K562 (cell line): Measurements from ENCODE around the gene KLC3. TPM values are rescaled to one million over a fixed set of nuclear protein-coding genes. Genes with fewer than 3 reads are reported as not detected.
A peak's percentile ranks its signal among the peaks of the same experiment; 100 is the strongest.

Source experiments
- ATAC-seq: fragments of 200-7000 bp; cut with Tn5 transposase; 3 replicates; pipeline ENCODE4 v1.9.1; 2020; ENCODE audit warnings: moderate library complexity
- BruUV-seq: library from RNA; stranded (reverse); fragments of 400-500 nt; replicated peaks from 2 replicates; lab custom pipeline; 2021; lab: Mats Ljungman, UMichigan
- CTCF ChIA-PET: fragments of 300-600 bp; formaldehyde crosslinking; extraction: SDS; loops from one replicate; lab custom pipeline; 2021; ENCODE audit warnings: low intra/inter-chr PET ratio; lab: Yijun Ruan, JAX
- POLR2A ChIA-PET: fragments of 300-600, 350-650 bp; sonication (Branson Sonifier 250); formaldehyde crosslinking; extraction: SDS; loops from one replicate; lab custom pipeline; 2021; ENCODE audit warnings: antibody characterized with exemption, inconsistent platforms; lab: Yijun Ruan, JAX
- DNase-seq, 4 experiments: peaks; one replicate each; pipeline versions ENCODE4 v3.0.0 to v3.0.0-alpha.2; 2011 to 2018; ENCODE audit warnings: low spot score in 3 of 4, mixed read lengths in 3 of 4; ENCODE audit errors: extremely low read depth in 1 of 4
- FAIRE-seq: peaks from 2 replicates; lab custom pipeline; 2011; peaks lifted over from hg19 to GRCh38; lab: Jason Lieb, UNC
- H2AFZ ChIP-seq: 2 replicates; pipeline ENCODE4 v1.6.0; 2011; ENCODE audit warnings: low read depth, low read length, control low read depth, inconsistent platforms
- H3K27ac ChIP-seq: fragments of 200-600 bp; 3 replicates; pipeline ENCODE4 v1.8.0; 2011; ENCODE audit warnings: low read depth, mild to moderate bottlenecking, control low read depth, inconsistent platforms, low read length, moderate library complexity, mixed read lengths; ENCODE audit errors: extremely low read depth
- H3K27me3 ChIP-seq, 2 experiments: fragments of 300-600 bp in 1 of 2; 2 replicates in 1 of 2; 3 replicates in 1 of 2; pipeline versions ENCODE4 v1.6.0 to v1.8.0; 2011; ENCODE audit warnings: inconsistent platforms in 2 of 2, low read length in 2 of 2, mild to moderate bottlenecking in 1 of 2, mixed read lengths in 1 of 2, moderate library complexity in 1 of 2; ENCODE audit not compliant: control insufficient read depth in 2 of 2, insufficient read depth in 2 of 2
- H3K36me3 ChIP-seq: fragments of 300-600 bp; 3 replicates; pipeline ENCODE4 v1.8.0; 2011; ENCODE audit warnings: mild to moderate bottlenecking, low read length, inconsistent platforms; ENCODE audit not compliant: control insufficient read depth, insufficient read depth
- H3K4me1 ChIP-seq, 2 experiments: fragments of 200-600 bp in 1 of 2; replicated peaks in 1 of 2; 2 replicates in 1 of 2; 3 replicates in 1 of 2; pipeline versions ENCODE4 v1.5.1 to v1.8.0; 2011; ENCODE audit warnings: inconsistent platforms in 2 of 2, low read length in 2 of 2, mild to moderate bottlenecking in 1 of 2, mixed read lengths in 1 of 2, moderate library complexity in 1 of 2; ENCODE audit not compliant: control insufficient read depth in 2 of 2, insufficient read depth in 2 of 2
- H3K4me2 ChIP-seq: 2 replicates; pipeline ENCODE4 v1.6.1; 2011; ENCODE audit warnings: low read length, control low read depth, inconsistent platforms, mixed read lengths; ENCODE audit not compliant: insufficient read depth
- H3K4me3 ChIP-seq: fragments of 200-600 bp; sonication (generic), shearing (Covaris generic); 2 replicates; pipeline ENCODE4 v1.5.1; 2016; ENCODE audit warnings: control low read depth, inconsistent platforms
- H3K79me2 ChIP-seq: fragments of 200-600 bp; 3 replicates; pipeline ENCODE4 v1.8.0; 2011; ENCODE audit warnings: low read length, inconsistent platforms; ENCODE audit not compliant: control insufficient read depth, insufficient read depth
- H3K9ac ChIP-seq, 2 experiments: 2 replicates each; pipeline versions ENCODE4 v1.6.0 to v1.6.1; 2011; ENCODE audit warnings: low read depth in 2 of 2, low read length in 2 of 2, control low read depth in 1 of 2, inconsistent platforms in 1 of 2, mild to moderate bottlenecking in 1 of 2, mixed read lengths in 1 of 2; ENCODE audit not compliant: insufficient read depth in 1 of 2
- H3K9me1 ChIP-seq: one replicate; pipeline ENCODE4 v1.6.0; 2011; ENCODE audit warnings: inconsistent platforms, mild to moderate bottlenecking, low read length, moderate library complexity; ENCODE audit not compliant: control insufficient read depth, insufficient read depth
- H3K9me3 ChIP-seq: replicated peaks from 2 replicates; pipeline ENCODE4 v1.5.1; 2011; ENCODE audit warnings: low read depth, low read length, inconsistent platforms; ENCODE audit not compliant: control insufficient read depth, insufficient read depth
- H4K20me1 ChIP-seq: replicated peaks from 2 replicates; pipeline ENCODE4 v1.6.1; 2011; ENCODE audit warnings: low read length, inconsistent platforms, mixed read lengths; ENCODE audit not compliant: control insufficient read depth, insufficient read depth
- ADNP ChIP-seq: fragments of 200-800 bp; sonication (Bioruptor generic); IDR thresholded peaks from 2 replicates; pipeline ENCODE4 v1.6.1; 2016; ENCODE audit warnings: missing genetic modification characterization, missing compliant biosample characterization
- BCOR ChIP-seq: fragments of 450-650 bp; IDR thresholded peaks from 2 replicates; pipeline ENCODE4 v1.6.1; 2016
- BRF1 ChIP-seq: IDR thresholded peaks from 3 replicates; pipeline ENCODE4 v1.6.1; 2011; ENCODE audit warnings: borderline replicate concordance, mild to moderate bottlenecking; ENCODE audit not compliant: insufficient read length; ENCODE audit errors: extremely low read depth
- CBX1 ChIP-seq: sonication (generic); IDR thresholded peaks from 2 replicates; pipeline ENCODE4 v1.6.1; 2016; ENCODE audit warnings: antibody characterized with exemption, low read depth, mild to moderate bottlenecking
- FOXA1 ChIP-seq: fragments of 450-650 bp; IDR thresholded peaks from 2 replicates; pipeline ENCODE4 v1.6.1; 2016; ENCODE audit warnings: mild to moderate bottlenecking, borderline replicate concordance
- HDAC2 ChIP-seq: fragments of 450-650 bp; IDR thresholded peaks from 2 replicates; pipeline ENCODE4 v1.6.1; 2016; ENCODE audit warnings: mild to moderate bottlenecking
- HSF4 ChIP-seq: fragments of 250-450 bp; sonication (Bioruptor Pico); IDR thresholded peaks from 2 replicates; pipeline ENCODE4 v2.1.2; 2022; ENCODE audit warnings: mild to moderate bottlenecking, moderate library complexity, borderline replicate concordance
- MTA3 ChIP-seq: fragments of 450-650 bp; formaldehyde crosslinking; IDR thresholded peaks from 2 replicates; pipeline ENCODE4 v1.6.1; 2017; ENCODE audit warnings: mild to moderate bottlenecking, borderline replicate concordance
- MYC ChIP-seq, 2 experiments: fragments of 250-450 bp in 1 of 2; sonication (Bioruptor Pico) in 1 of 2; IDR thresholded peaks; 2 replicates each; pipeline versions ENCODE4 v1.5.1 to v1.6.1; 2012 to 2021; ENCODE audit warnings: low read depth in 2 of 2, borderline replicate concordance in 1 of 2, improper control_type of control experiment in 1 of 2, low read length in 1 of 2, mild to moderate bottlenecking in 1 of 2, moderate library complexity in 1 of 2
- PHF8 ChIP-seq: fragments of 200-600 bp; sonication (generic); IDR thresholded peaks from 2 replicates; pipeline ENCODE4 v1.6.1; 2012; ENCODE audit warnings: mixed run types, mild to moderate bottlenecking, inconsistent platforms, low read length, moderate library complexity, borderline replicate concordance
- RBM25 ChIP-seq: fragments of 200-400 bp; formaldehyde crosslinking; IDR thresholded peaks from 2 replicates; pipeline ENCODE4 v1.6.1; 2018; ENCODE audit warnings: low read length, low read depth, moderate library complexity; ENCODE audit not compliant: severe bottlenecking
- RCOR1 ChIP-seq, 2 experiments: IDR thresholded peaks; 2 replicates each; pipeline ENCODE4 v1.6.1; 2012; ENCODE audit warnings: low read depth in 2 of 2, low read length in 2 of 2, borderline replicate concordance in 1 of 2, improper control_type of control experiment in 1 of 2
- SETDB1 ChIP-seq: IDR thresholded peaks from one replicate; pipeline ENCODE4 v1.6.1; 2012; ENCODE audit warnings: low read length, control low read depth, inconsistent platforms
- SMARCA4 ChIP-seq: fragments of 450-650 bp; IDR thresholded peaks from 2 replicates; pipeline ENCODE4 v1.6.1; 2016
- TSHZ1 ChIP-seq: fragments of 250-450 bp; sonication (Bioruptor Pico); IDR thresholded peaks from 2 replicates; pipeline ENCODE4 v1.4.0; 2020; ENCODE audit warnings: mild to moderate bottlenecking, moderate library complexity
- ZFP36 ChIP-seq: fragments of 150-350 bp; IDR thresholded peaks from 2 replicates; pipeline ENCODE4 v1.6.1; 2018; ENCODE audit warnings: low read length, low read depth; ENCODE audit not compliant: partially characterized antibody
- WGBS: fragments of 100-300 bp; shearing (Covaris generic); methylation state at CpG from one replicate; pipeline ENCODE4 v1.1.6; 2016; ENCODE audit warnings: low coverage, mixed read lengths; ENCODE audit not compliant: insufficient coverage; ENCODE audit errors: missing lambda C conversion rate; 5-methylcytosine and 5-hydroxymethylcytosine counted together
- in situ Hi-C: fragments of 300-500 bp; cut with MboI; formaldehyde crosslinking; loops from 4 replicates; pipeline ENCODE4 v1.15.0; 2018; ENCODE audit warnings: inconsistent platforms, mixed read lengths
- intact Hi-C: fragments of 100-400 bp; cut with micrococcal nuclease; formaldehyde crosslinking; loops from 2 replicates; pipeline ENCODE4 v1.14.2; 2022
- polyA plus RNA-seq, 8 experiments: library from polyadenylated mRNA; depleted of rRNA in 4 of 8; stranded (reverse) in 5 of 8; unstranded in 3 of 8; fragments of >200 nt; fragmentation: Nextera tagmentation in 2 of 8; fragmentation: Illumina TruSeq in 1 of 8; extraction: Ambion mirVana in 2 of 8; extraction: Trizol in 1 of 8; gene quantifications; 2 replicates each; pipeline versions ENCODE4 v1.2.1 to v1.2.3, GENCODE V29; 2011 to 2014; ENCODE audit warnings: inconsistent platforms in 1 of 8, missing spikeins in 1 of 8
- total RNA-seq, 7 experiments: library from RNA; depleted of rRNA in 6 of 7; stranded (reverse); fragments of >200 nt in 6 of 7; fragmentation: Illumina TruSeq in 2 of 7; extraction: Trizol in 2 of 7; gene quantifications; 2 replicates each; pipeline versions ENCODE4 v1.2.1 to v1.2.3, GENCODE V29; 2011 to 2021; ENCODE audit warnings: low replicate concordance in 1 of 7
- TF ChIP-seq, protein P1 (sequence below): fragments of 250-450 bp; sonication (Bioruptor Pico); IDR thresholded peaks from 2 replicates; pipeline ENCODE4 v1.4.0; 2020
- TF ChIP-seq, protein P2 (sequence below): sonication (generic); formaldehyde crosslinking; IDR thresholded peaks from 2 replicates; pipeline ENCODE4 v1.9.0; 2022; ENCODE audit warnings: mild to moderate bottlenecking, missing genetic modification reagents

KLC3 gene
- total and polyA plus RNA-seq, 9 of the 15 experiments (the other 6 are each of a cell fraction or from before 2014, with no cell fraction given): 0.03 to 1.2 (median 0.59) TPM; not detected in 3

- no peak for FAIRE-seq
- ChIA-PET CTCF (interaction anchor here (0.5 kb wide), 1 partner anchor 108 kb away, joined by 3 read pairs; no protein-coding TSS in a partner anchor), POLR2A (interaction anchor here (0.6 kb wide), 1 partner anchor 93 kb away, joined by 3 read pairs; no protein-coding TSS in a partner anchor)
- no peak for DNase-seq
- no peaks in the 10 kb centered on the region for H3K79me2 ChIP-seq
- no peaks in the 10 kb centered on the region; the same call in 1 of the 2 replicates for H4K20me1 ChIP-seq
- H3K27ac ChIP-seq: no peak overlapping the region
- H3K4me1 ChIP-seq: peaks cover 0 to 31% of the 10 kb centered on the region in 2 experiments; a peak in 2 of 5 replicates
- WGBS: 95% methylated on average over 9 of the region's 9 CpGs
- H3K36me3 ChIP-seq: peaks cover 83% of the 10 kb centered on the region; the same call in 2 of the 3 replicates
- no peaks in the 10 kb centered on the region for H3K9me3 ChIP-seq
- H2AFZ ChIP-seq: no peak overlapping the region
- H3K4me2 ChIP-seq: no peak overlapping the region
- in situ Hi-C loops (no loop called here), intact Hi-C loops (no loop called here)
- no TSS peak for BruUV-seq
- H3K9me1 ChIP-seq: no peaks in the 10 kb centered on the region
- no peak for ATAC-seq
- H3K27me3 ChIP-seq: no peaks in the 10 kb centered on the region
- no peak overlapping the region for H3K4me3 ChIP-seq
- H3K9ac ChIP-seq: no peak overlapping the region
- TF ChIP-seq FOXA1: no peak
- TF ChIP-seq MYC (IDR thresholded peaks at IDR 0.05; ENCODE audit: low read depth, low read length): no peak
- no peak for TF ChIP-seq MYC (CRISPR knock-in tag; IDR thresholded peaks at IDR 0.05; ENCODE audit: borderline replicate concordance, low read depth)
- TF ChIP-seq ADNP (tag): peak; percentile 72; the same call in 1 of the 2 replicates
- TF ChIP-seq MTA3: no peak
- TF ChIP-seq, protein P1, sequence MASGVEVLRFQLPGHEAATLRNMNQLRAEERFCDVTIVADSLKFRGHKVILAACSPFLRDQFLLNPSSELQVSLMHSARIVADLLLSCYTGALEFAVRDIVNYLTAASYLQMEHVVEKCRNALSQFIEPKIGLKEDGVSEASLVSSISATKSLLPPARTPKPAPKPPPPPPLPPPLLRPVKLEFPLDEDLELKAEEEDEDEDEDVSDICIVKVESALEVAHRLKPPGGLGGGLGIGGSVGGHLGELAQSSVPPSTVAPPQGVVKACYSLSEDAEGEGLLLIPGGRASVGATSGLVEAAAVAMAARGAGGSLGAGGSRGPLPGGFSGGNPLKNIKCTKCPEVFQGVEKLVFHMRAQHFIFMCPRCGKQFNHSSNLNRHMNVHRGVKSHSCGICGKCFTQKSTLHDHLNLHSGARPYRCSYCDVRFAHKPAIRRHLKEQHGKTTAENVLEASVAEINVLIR (CRISPR knock-in tag): no peak
- TF ChIP-seq RBM25: peak; percentile 70
- TF ChIP-seq SETDB1: no peak
- no peak for TF ChIP-seq CBX1
- TF ChIP-seq, protein P2, sequence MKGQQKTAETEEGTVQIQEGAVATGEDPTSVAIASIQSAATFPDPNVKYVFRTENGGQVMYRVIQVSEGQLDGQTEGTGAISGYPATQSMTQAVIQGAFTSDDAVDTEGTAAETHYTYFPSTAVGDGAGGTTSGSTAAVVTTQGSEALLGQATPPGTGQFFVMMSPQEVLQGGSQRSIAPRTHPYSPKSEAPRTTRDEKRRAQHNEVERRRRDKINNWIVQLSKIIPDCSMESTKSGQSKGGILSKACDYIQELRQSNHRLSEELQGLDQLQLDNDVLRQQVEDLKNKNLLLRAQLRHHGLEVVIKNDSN (CRISPR knock-in tag): no peak
- TF ChIP-seq PHF8: no peak
- TF ChIP-seq HSF4 (CRISPR knock-in tag): no peak
- TF ChIP-seq BRF1: no peak
- no peak; a peak in 1 of 4 replicates for TF ChIP-seq RCOR1 (IDR thresholded peaks at IDR 0.05; ENCODE audit: borderline replicate concordance in 1 of 2, low read depth in 2 of 2, low read length in 2 of 2)
- TF ChIP-seq BCOR: peak; percentile 86
- no peak for TF ChIP-seq SMARCA4
- TF ChIP-seq TSHZ1 (CRISPR knock-in tag): no peak
- TF ChIP-seq HDAC2: 0 out of 2 replicates have a peak, but pooled peaks have one; percentile 17
- TF ChIP-seq ZFP36: peak; percentile 76
Measured at GRCh38 chr19:45355910-45356309, 15.4 kb downstream of the KLC3 start.
